Fibroblast of lung (primary cell): ENCODE data around the gene ERCC2. TPM values are rescaled to one million over a fixed set of nuclear protein-coding genes. Genes with fewer than 3 reads are reported as not detected.

Experiments
- DNase-seq, 2 donors: peaks; one replicate each; pipeline versions ENCODE4 v3.0.0 to v3.0.0-alpha.2; 2010; ENCODE audit warnings: low read depth in 2 of 2
- H2AFZ ChIP-seq: 2 replicates; pipeline ENCODE4 v1.5.1; 2012; ENCODE audit warnings: low read length, control low read depth, inconsistent platforms
- H3K27ac ChIP-seq: 2 replicates; pipeline ENCODE4 v1.5.1; 2011; ENCODE audit warnings: low read length, control low read depth; ENCODE audit not compliant: insufficient read depth
- H3K27me3 ChIP-seq: 2 replicates; pipeline ENCODE4 v1.5.1; 2011; ENCODE audit warnings: mild to moderate bottlenecking, low read length; ENCODE audit not compliant: control insufficient read depth, insufficient read depth
- H3K36me3 ChIP-seq: 2 replicates; pipeline ENCODE4 v1.5.1; 2011; ENCODE audit warnings: low read length; ENCODE audit not compliant: control insufficient read depth, insufficient read depth
- H3K4me1 ChIP-seq: 2 replicates; pipeline ENCODE4 v1.5.1; 2011; ENCODE audit warnings: low read length; ENCODE audit not compliant: control insufficient read depth, insufficient read depth; ENCODE audit errors: extremely low read depth
- H3K4me2 ChIP-seq: 2 replicates; pipeline ENCODE4 v1.5.1; 2011; ENCODE audit warnings: low read length, control low read depth; ENCODE audit not compliant: insufficient read depth; ENCODE audit errors: extremely low read depth
- H3K4me3 ChIP-seq, 4 experiments: fragments of 200-600 bp in 1 of 4; sonication (generic) in 1 of 4; replicated peaks in 1 of 4; 2 replicates each; pipeline ENCODE4 v1.5.1; 2011 to 2016; ENCODE audit warnings: low read length in 4 of 4, low read depth in 3 of 4, mild to moderate bottlenecking in 3 of 4, control low read depth in 2 of 4, inconsistent platforms in 1 of 4, mixed read lengths in 1 of 4; ENCODE audit not compliant: insufficient read depth in 1 of 4; ENCODE audit errors: control extremely low read depth in 1 of 4
- H3K79me2 ChIP-seq: 2 replicates; pipeline ENCODE4 v1.5.1; 2012; ENCODE audit warnings: mild to moderate bottlenecking, low read length, inconsistent platforms; ENCODE audit not compliant: control insufficient read depth, insufficient read depth
- H3K9ac ChIP-seq: 2 replicates; pipeline ENCODE4 v1.5.1; 2011; ENCODE audit warnings: mild to moderate bottlenecking, low read length, control low read depth; ENCODE audit not compliant: insufficient read depth
- H3K9me3 ChIP-seq: 2 replicates; pipeline ENCODE4 v1.5.1; 2012; ENCODE audit warnings: low read depth, low read length; ENCODE audit not compliant: control insufficient read depth, insufficient read depth
- H4K20me1 ChIP-seq: 2 replicates; pipeline ENCODE4 v1.5.1; 2011; ENCODE audit warnings: low read length; ENCODE audit not compliant: control insufficient read depth, insufficient read depth; ENCODE audit errors: extremely low read depth
- CTCF ChIP-seq, 2 donors: IDR thresholded peaks in 1 of 2; conservative IDR thresholded peaks in 1 of 2; 1 replicate in 1 of 2; 2 replicates in 1 of 2; pipeline ENCODE4 v1.5.1; 2011 to 2012; ENCODE audit warnings: low read length in 2 of 2, control low read depth in 1 of 2, inconsistent platforms in 1 of 2, low read depth in 1 of 2, mild to moderate bottlenecking in 1 of 2
- EZH2 ChIP-seq: IDR thresholded peaks from 2 replicates; pipeline ENCODE4 v1.5.1; 2012; ENCODE audit warnings: low read length, control low read depth, mild to moderate bottlenecking; ENCODE audit errors: missing control alignments
- polyA plus RNA-seq, 2 donors: library from polyadenylated mRNA; depleted of rRNA in 1 of 2; stranded (reverse) in 1 of 2; unstranded in 1 of 2; fragments of >200 nt; gene quantifications; 2 replicates each; pipeline ENCODE4 v1.2.1, GENCODE V29; 2011 to 2012; ENCODE audit warnings: missing spikeins in 1 of 2
- total RNA-seq: library from RNA; depleted of rRNA; stranded (reverse); fragments of >200 nt; gene quantifications from 2 replicates; pipeline ENCODE4 v1.2.1, GENCODE V29; 2014

Gene ERCC2
- total and polyA plus RNA-seq, 2 donors (not counting 1 experiment from before 2014, with no cell fraction given), result 21.6 to 57.1 TPM

DNA sequence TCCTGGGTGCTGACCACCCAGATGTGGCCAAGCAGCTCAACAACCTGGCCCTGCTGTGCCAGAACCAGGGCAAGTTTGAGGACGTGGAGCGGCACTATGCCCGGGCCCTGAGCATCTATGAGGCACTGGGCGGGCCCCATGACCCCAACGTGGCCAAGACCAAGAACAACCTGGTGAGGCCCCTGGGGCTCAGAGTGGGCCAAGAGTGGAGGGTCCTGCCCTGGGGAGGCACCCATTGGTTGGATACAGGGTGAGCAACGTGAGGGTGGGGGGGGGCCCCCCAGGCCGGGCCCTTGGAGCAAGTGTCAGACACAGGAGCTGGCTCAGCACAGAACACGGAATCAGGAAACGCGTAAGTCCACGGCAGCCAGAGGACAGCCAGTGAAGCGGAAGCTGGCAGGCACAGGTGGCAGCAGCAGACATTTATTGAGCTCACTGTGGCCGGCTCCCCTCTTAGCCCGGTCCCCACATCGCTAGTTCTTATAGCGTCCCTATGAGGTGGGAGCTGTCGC, 20.9 kb downstream of the ERCC2 start:
- no peak overlapping the region for H2AFZ ChIP-seq
- DNase-seq, result no peak
- H3K4me1 ChIP-seq, result no peaks in the 10 kb centered on the region
- H3K4me3 ChIP-seq, result no peak overlapping the region
- H3K9ac ChIP-seq, result no peak overlapping the region
- H3K27me3 ChIP-seq, result no peaks in the 10 kb centered on the region
- H3K4me2 ChIP-seq, result no peak overlapping the region
- peaks cover 20% of the 10 kb centered on the region for H3K36me3 ChIP-seq
- H4K20me1 ChIP-seq, result no peaks in the 10 kb centered on the region
- no peak overlapping the region for H3K27ac ChIP-seq
- TF ChIP-seq EZH2 (no peak), CTCF (conservative IDR thresholded peaks at IDR 0.05 in 1 of 2, IDR thresholded peaks at IDR 0.05 in 1 of 2; ENCODE audit: low read depth in 1 of 2, low read length in 2 of 2) (no peak)
- H3K9me3 ChIP-seq, result no peaks in the 10 kb centered on the region
- H3K79me2 ChIP-seq, result no peaks in the 10 kb centered on the region

DNA sequence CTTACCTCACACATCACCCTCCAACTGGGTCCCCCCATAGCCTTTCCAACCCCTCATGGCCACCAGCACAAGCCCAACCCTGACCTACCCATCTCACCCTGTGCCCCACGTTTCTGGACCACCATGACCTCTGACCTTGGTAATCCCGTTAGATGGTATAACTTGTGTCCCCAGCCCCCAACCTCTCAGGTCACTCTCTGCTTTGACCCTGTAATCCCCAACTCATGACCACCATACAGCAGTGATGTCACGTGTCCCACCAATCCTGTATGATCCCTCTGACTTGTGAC, 21.3 kb downstream of the ERCC2 start:
- Histone ChIP-seq H3K36me3 (peaks cover 17% of the 10 kb centered on the region), H3K9ac (no peak overlapping the region), H2AFZ (no peak overlapping the region), H3K4me3 (no peak overlapping the region), H3K4me1 (no peaks in the 10 kb centered on the region), H3K27ac (no peak overlapping the region), H3K9me3 (no peaks in the 10 kb centered on the region), H3K4me2 (no peak overlapping the region), H3K27me3 (no peaks in the 10 kb centered on the region), H4K20me1 (no peaks in the 10 kb centered on the region), H3K79me2 (no peaks in the 10 kb centered on the region)
- DNase-seq, result no peak
- TF ChIP-seq EZH2 (no peak), CTCF (conservative IDR thresholded peaks at IDR 0.05 in 1 of 2, IDR thresholded peaks at IDR 0.05 in 1 of 2; ENCODE audit: low read depth in 1 of 2, low read length in 2 of 2) (no peak)

DNA sequence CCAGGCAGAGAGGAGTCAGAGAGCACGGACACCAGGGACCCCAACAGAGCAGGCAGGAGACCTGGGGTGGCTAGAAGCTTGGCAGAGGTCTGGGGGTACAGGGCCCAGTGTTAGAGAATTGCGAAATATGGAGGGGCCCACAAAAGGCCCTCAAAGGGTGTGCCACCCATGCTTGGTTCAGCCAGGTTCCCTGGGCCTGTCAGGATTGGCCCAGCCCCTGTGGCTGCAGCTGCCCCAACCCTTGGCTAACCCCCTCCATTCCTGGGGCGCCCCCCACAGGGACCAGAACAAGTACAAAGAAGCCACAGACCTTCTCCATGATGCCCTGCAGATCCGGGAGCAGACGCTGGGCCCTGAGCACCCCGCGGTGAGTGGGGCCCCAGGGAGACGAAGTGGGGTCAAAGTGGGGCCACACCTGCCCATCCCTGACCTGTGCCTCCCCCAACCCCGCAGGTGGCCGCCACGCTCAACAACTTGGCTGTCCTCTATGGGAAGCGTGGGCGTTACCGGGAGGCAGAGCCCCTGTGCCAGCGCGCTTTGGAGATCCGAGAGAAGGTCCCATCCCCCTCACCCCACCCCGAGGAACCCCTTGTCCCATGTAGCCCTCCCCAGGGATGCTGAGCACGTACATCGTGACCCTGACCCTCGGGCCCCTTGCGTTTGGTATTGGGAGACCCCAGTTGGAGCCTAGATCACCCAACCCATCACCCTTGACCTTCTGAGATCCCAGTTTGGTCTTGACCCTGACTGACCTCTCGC, 21.8 kb downstream of the ERCC2 start:
- H3K79me2 ChIP-seq, result no peaks in the 10 kb centered on the region
- H3K9ac ChIP-seq, result no peak overlapping the region
- H3K4me2 ChIP-seq, result no peak overlapping the region
- no peak for DNase-seq
- H4K20me1 ChIP-seq, result no peaks in the 10 kb centered on the region
- H3K9me3 ChIP-seq, result no peaks in the 10 kb centered on the region
- H3K27ac ChIP-seq, result no peak overlapping the region
- no peak overlapping the region for H3K4me3 ChIP-seq
- TF ChIP-seq EZH2, result no peak
- no peak for TF ChIP-seq CTCF (conservative IDR thresholded peaks at IDR 0.05 in 1 of 2, IDR thresholded peaks at IDR 0.05 in 1 of 2; ENCODE audit: low read depth in 1 of 2, low read length in 2 of 2)
- H3K27me3 ChIP-seq, result no peaks in the 10 kb centered on the region
- H2AFZ ChIP-seq, result no peak overlapping the region
- no peaks in the 10 kb centered on the region for H3K4me1 ChIP-seq
- peaks cover 15% of the 10 kb centered on the region for H3K36me3 ChIP-seq
